K562 (cell line): ENCODE results near the gene FGF1. TPM values are rescaled to one million over a fixed set of nuclear protein-coding genes. Genes with fewer than 3 reads are reported as not detected.

ENCODE experiments used
- ATAC-seq: fragments of 200-7000 bp; cut with Tn5 transposase; 3 replicates; pipeline ENCODE4 v1.9.1; 2020; ENCODE audit warnings: moderate library complexity
- BruUV-seq: library from RNA; stranded (reverse); fragments of 400-500 nt; replicated peaks from 2 replicates; lab custom pipeline; 2021; lab: Mats Ljungman, UMichigan
- CTCF ChIA-PET: fragments of 300-600 bp; formaldehyde crosslinking; extraction: SDS; loops from one replicate; lab custom pipeline; 2021; ENCODE audit warnings: low intra/inter-chr PET ratio; lab: Yijun Ruan, JAX
- POLR2A ChIA-PET: fragments of 300-600, 350-650 bp; sonication (Branson Sonifier 250); formaldehyde crosslinking; extraction: SDS; loops from one replicate; lab custom pipeline; 2021; ENCODE audit warnings: antibody characterized with exemption, inconsistent platforms; lab: Yijun Ruan, JAX
- DNase-seq, 4 experiments: peaks; one replicate each; pipeline versions ENCODE4 v3.0.0 to v3.0.0-alpha.2; 2011 to 2018; ENCODE audit warnings: low spot score in 3 of 4, mixed read lengths in 3 of 4; ENCODE audit errors: extremely low read depth in 1 of 4
- FAIRE-seq: peaks from 2 replicates; lab custom pipeline; 2011; peaks lifted over from hg19 to GRCh38; lab: Jason Lieb, UNC
- H2AFZ ChIP-seq: 2 replicates; pipeline ENCODE4 v1.6.0; 2011; ENCODE audit warnings: low read depth, low read length, control low read depth, inconsistent platforms
- H3K27ac ChIP-seq: fragments of 200-600 bp; 3 replicates; pipeline ENCODE4 v1.8.0; 2011; ENCODE audit warnings: low read depth, mild to moderate bottlenecking, control low read depth, inconsistent platforms, low read length, moderate library complexity, mixed read lengths; ENCODE audit errors: extremely low read depth
- H3K27me3 ChIP-seq, 2 experiments: fragments of 300-600 bp in 1 of 2; 2 replicates in 1 of 2; 3 replicates in 1 of 2; pipeline versions ENCODE4 v1.6.0 to v1.8.0; 2011; ENCODE audit warnings: inconsistent platforms in 2 of 2, low read length in 2 of 2, mild to moderate bottlenecking in 1 of 2, mixed read lengths in 1 of 2, moderate library complexity in 1 of 2; ENCODE audit not compliant: control insufficient read depth in 2 of 2, insufficient read depth in 2 of 2
- H3K36me3 ChIP-seq: fragments of 300-600 bp; 3 replicates; pipeline ENCODE4 v1.8.0; 2011; ENCODE audit warnings: mild to moderate bottlenecking, low read length, inconsistent platforms; ENCODE audit not compliant: control insufficient read depth, insufficient read depth
- H3K4me1 ChIP-seq, 2 experiments: fragments of 200-600 bp in 1 of 2; replicated peaks in 1 of 2; 2 replicates in 1 of 2; 3 replicates in 1 of 2; pipeline versions ENCODE4 v1.5.1 to v1.8.0; 2011; ENCODE audit warnings: inconsistent platforms in 2 of 2, low read length in 2 of 2, mild to moderate bottlenecking in 1 of 2, mixed read lengths in 1 of 2, moderate library complexity in 1 of 2; ENCODE audit not compliant: control insufficient read depth in 2 of 2, insufficient read depth in 2 of 2
- H3K4me2 ChIP-seq: 2 replicates; pipeline ENCODE4 v1.6.1; 2011; ENCODE audit warnings: low read length, control low read depth, inconsistent platforms, mixed read lengths; ENCODE audit not compliant: insufficient read depth
- H3K4me3 ChIP-seq: fragments of 200-600 bp; sonication (generic), shearing (Covaris generic); 2 replicates; pipeline ENCODE4 v1.5.1; 2016; ENCODE audit warnings: control low read depth, inconsistent platforms
- H3K79me2 ChIP-seq: fragments of 200-600 bp; 3 replicates; pipeline ENCODE4 v1.8.0; 2011; ENCODE audit warnings: low read length, inconsistent platforms; ENCODE audit not compliant: control insufficient read depth, insufficient read depth
- H3K9ac ChIP-seq, 2 experiments: 2 replicates each; pipeline versions ENCODE4 v1.6.0 to v1.6.1; 2011; ENCODE audit warnings: low read depth in 2 of 2, low read length in 2 of 2, control low read depth in 1 of 2, inconsistent platforms in 1 of 2, mild to moderate bottlenecking in 1 of 2, mixed read lengths in 1 of 2; ENCODE audit not compliant: insufficient read depth in 1 of 2
- H3K9me1 ChIP-seq: one replicate; pipeline ENCODE4 v1.6.0; 2011; ENCODE audit warnings: inconsistent platforms, mild to moderate bottlenecking, low read length, moderate library complexity; ENCODE audit not compliant: control insufficient read depth, insufficient read depth
- H3K9me3 ChIP-seq: replicated peaks from 2 replicates; pipeline ENCODE4 v1.5.1; 2011; ENCODE audit warnings: low read depth, low read length, inconsistent platforms; ENCODE audit not compliant: control insufficient read depth, insufficient read depth
- H4K20me1 ChIP-seq: replicated peaks from 2 replicates; pipeline ENCODE4 v1.6.1; 2011; ENCODE audit warnings: low read length, inconsistent platforms, mixed read lengths; ENCODE audit not compliant: control insufficient read depth, insufficient read depth
- C11orf30 ChIP-seq: fragments of 450-650 bp; IDR thresholded peaks from 2 replicates; pipeline ENCODE4 v1.6.1; 2016; ENCODE audit warnings: low read depth, mild to moderate bottlenecking
- ESRRB ChIP-seq: fragments of 250-450 bp; sonication (Bioruptor Pico); IDR thresholded peaks from 2 replicates; pipeline ENCODE4 v1.5.0; 2020; ENCODE audit warnings: mild to moderate bottlenecking, moderate library complexity, borderline replicate concordance
- LARP7 ChIP-seq: fragments of 450-650 bp; IDR thresholded peaks from 2 replicates; pipeline ENCODE4 v1.6.1; 2016
- MAFG ChIP-seq: fragments of 450-650 bp; conservative IDR thresholded peaks from 2 replicates; pipeline ENCODE4 v1.6.1; 2016; ENCODE audit warnings: missing genetic modification characterization, missing compliant biosample characterization
- STAT5B ChIP-seq: fragments of 250-450 bp; sonication (Bioruptor Pico); IDR thresholded peaks from 2 replicates; pipeline ENCODE4 v1.8.0; 2021; ENCODE audit warnings: mild to moderate bottlenecking, inconsistent platforms
- ZNF253 ChIP-seq: fragments of 250-450 bp; sonication (Bioruptor Pico); conservative IDR thresholded peaks from 2 replicates; pipeline ENCODE4 v1.6.1; 2021; ENCODE audit warnings: mild to moderate bottlenecking
- ZNF316 ChIP-seq: fragments of 450-650 bp; IDR thresholded peaks from 2 replicates; pipeline ENCODE4 v1.6.1; 2016
- ZNF586 ChIP-seq: fragments of 450-650 bp; formaldehyde crosslinking; conservative IDR thresholded peaks from 2 replicates; pipeline ENCODE4 v1.4.0; 2020; ENCODE audit warnings: mild to moderate bottlenecking, moderate library complexity
- WGBS: fragments of 100-300 bp; shearing (Covaris generic); methylation state at CpG from one replicate; pipeline ENCODE4 v1.1.6; 2016; ENCODE audit warnings: low coverage, mixed read lengths; ENCODE audit not compliant: insufficient coverage; ENCODE audit errors: missing lambda C conversion rate; 5-methylcytosine and 5-hydroxymethylcytosine counted together
- in situ Hi-C: fragments of 300-500 bp; cut with MboI; formaldehyde crosslinking; loops from 4 replicates; pipeline ENCODE4 v1.15.0; 2018; ENCODE audit warnings: inconsistent platforms, mixed read lengths
- intact Hi-C: fragments of 100-400 bp; cut with micrococcal nuclease; formaldehyde crosslinking; loops from 2 replicates; pipeline ENCODE4 v1.14.2; 2022
- polyA plus RNA-seq, 8 experiments: library from polyadenylated mRNA; depleted of rRNA in 4 of 8; stranded (reverse) in 5 of 8; unstranded in 3 of 8; fragments of >200 nt; fragmentation: Nextera tagmentation in 2 of 8; fragmentation: Illumina TruSeq in 1 of 8; extraction: Ambion mirVana in 2 of 8; extraction: Trizol in 1 of 8; gene quantifications; 2 replicates each; pipeline versions ENCODE4 v1.2.1 to v1.2.3, GENCODE V29; 2011 to 2014; ENCODE audit warnings: inconsistent platforms in 1 of 8, missing spikeins in 1 of 8
- total RNA-seq, 7 experiments: library from RNA; depleted of rRNA in 6 of 7; stranded (reverse); fragments of >200 nt in 6 of 7; fragmentation: Illumina TruSeq in 2 of 7; extraction: Trizol in 2 of 7; gene quantifications; 2 replicates each; pipeline versions ENCODE4 v1.2.1 to v1.2.3, GENCODE V29; 2011 to 2021; ENCODE audit warnings: low replicate concordance in 1 of 7

FGF1 gene
- total and polyA plus RNA-seq, 9 of the 15 experiments (the other 6 are each of a cell fraction or from before 2014, with no cell fraction given) = not detected

- TF ChIP-seq ZNF253 (no peak), ZNF316 (peak; percentile 99)
Observed at GRCh38 chr5:142597546-142598337, 88.1 kb downstream of the FGF1 start (continued).

- CTCF ChIA-PET = no interaction called here
Observed at GRCh38 chr5:142597025-142597424, 88.9 kb downstream of the FGF1 start.

More at GRCh38 chr5:142597025-142597424, 88.9 kb downstream of the FGF1 start:
- no peak overlapping the region for H3K27ac ChIP-seq
- peaks cover 4% of the 10 kb centered on the region in 2 experiments; a peak in 4 of 5 replicates for H3K4me1 ChIP-seq
- no peak overlapping the region for H3K9ac ChIP-seq
- no peaks in the 10 kb centered on the region for H3K9me1 ChIP-seq
- no peaks in the 10 kb centered on the region for H3K36me3 ChIP-seq
- H3K4me3 ChIP-seq = no peak overlapping the region
- ATAC-seq (no peak), FAIRE-seq (no peak), DNase-seq (no peak)
- H3K27me3 ChIP-seq = peaks cover 16 to 19% of the 10 kb centered on the region in 2 experiments
- H4K20me1 ChIP-seq = no peaks in the 10 kb centered on the region; the same call in 1 of the 2 replicates
- H3K4me2 ChIP-seq = no peak overlapping the region
- no peaks in the 10 kb centered on the region for H3K9me3 ChIP-seq
- BruUV-seq = no TSS peak
- intact Hi-C loops = no loop called here
- POLR2A ChIA-PET = interaction anchor here (1.4 kb wide), 1 partner anchor 10 kb away, joined by 4 read pairs; no protein-coding TSS in a partner anchor
- no peaks in the 10 kb centered on the region for H3K79me2 ChIP-seq
- in situ Hi-C loops = no loop called here
- WGBS = 38% methylated on average over 3 of the region's 3 CpGs
- TF ChIP-seq ZNF316 (peak; percentile 59), ESRRB (CRISPR knock-in tag) (no peak), STAT5B (no peak), C11orf30 (peak; percentile 25; the same call in 1 of the 2 replicates), LARP7 (no peak), ZNF586 (CRISPR knock-in tag) (no peak), MAFG (tag) (0 out of 2 replicates have a peak, but pooled peaks have one; percentile 16)
- no peak overlapping the region for H2AFZ ChIP-seq
